AG09309 (cell line): Measurements from ENCODE around the gene HCN2.
"Not testable (repeated sequence)": the region's sequence is repeated elsewhere in the genome, so short reads cannot be mapped to it uniquely, and the experiment has no call there.

ENCODE experiments used
- DNase-seq: peaks from one replicate; pipeline ENCODE4 v3.0.0-alpha.2; 2010; ENCODE audit warnings: low read depth
- H3K4me3 ChIP-seq: 2 replicates; pipeline ENCODE4 v1.5.1; 2011; ENCODE audit warnings: mild to moderate bottlenecking, low read depth, low read length, moderate library complexity; ENCODE audit not compliant: control insufficient read depth
- CTCF ChIP-seq: IDR thresholded peaks from 2 replicates; pipeline ENCODE4 v1.5.1; 2011; ENCODE audit warnings: mild to moderate bottlenecking, low read depth, low read length, inconsistent platforms; ENCODE audit not compliant: insufficient read depth, control insufficient read depth; ENCODE audit errors: missing control alignments

Gene HCN2

GRCh38 chr19:623175-623916 lies 33.7 kb downstream of the HCN2 start:
- TF ChIP-seq CTCF = no peak
- no peak for DNase-seq
- H3K4me3 ChIP-seq = no peak overlapping the region

GRCh38 chr19:623974-624373 lies 34.3 kb downstream of the HCN2 start:
- no peak overlapping the region for H3K4me3 ChIP-seq
- no peak for TF ChIP-seq CTCF
- peak; percentile 52 for DNase-seq

- H3K4me3 ChIP-seq = no peak overlapping the region
- no peak for TF ChIP-seq CTCF
- no peak for DNase-seq
Observed at GRCh38 chr19:624433-625109, 34.9 kb downstream of the HCN2 start.

- TF ChIP-seq CTCF = no peak
Observed at GRCh38 chr19:625257-625656, 35.6 kb downstream of the HCN2 start.

GRCh38 chr19:626566-626965 lies 36.9 kb downstream of the HCN2 start:
- not testable (repeated sequence) for DNase-seq, H3K4me3 ChIP-seq

More at GRCh38 chr19:625257-625656, 35.6 kb downstream of the HCN2 start:
- H3K4me3 ChIP-seq = no peak overlapping the region
- no peak for DNase-seq

- peak; percentile 41 for TF ChIP-seq CTCF
- H3K4me3 ChIP-seq = no peak overlapping the region
- no peak for DNase-seq
Observed at GRCh38 chr19:628168-628567, 38.5 kb downstream of the HCN2 start.

GRCh38 chr19:629515-629914 lies 39.8 kb downstream of the HCN2 start:
- not testable (repeated sequence) for DNase-seq, H3K4me3 ChIP-seq
